OCI-LY7 (cell line): ENCODE data around the gene ARHGAP33.

ENCODE experiments used
- CTCF ChIP-seq: fragments of 200-600 bp; sonication (generic); conservative IDR thresholded peaks from 2 replicates; pipeline ENCODE4 v1.5.1; 2014; ENCODE audit warnings: mild to moderate bottlenecking, antibody characterized with exemption, low read length, moderate library complexity, mixed read lengths
- EZH2phosphoT487 ChIP-seq: fragments of 200-600 bp; sonication (generic); IDR thresholded peaks from 2 replicates; pipeline ENCODE4 v1.6.1; 2018; ENCODE audit warnings: low read depth, borderline replicate concordance, mild to moderate bottlenecking, mixed run types, antibody characterized with exemption, low read length, moderate library complexity, mixed read lengths

- TF ChIP-seq CTCF (no peak), EZH2phosphoT487 (no peak)
These were observed 7.9 kb upstream of the ARHGAP33 start for GRCh38 chr19:35767288-35768081.
